ENCODE data around the gene ZCCHC7. TPM values are rescaled to one million over a fixed set of nuclear protein-coding genes. Genes with fewer than 3 reads are reported as not detected.

Gene ZCCHC7
- total and polyA plus RNA-seq, 9 of the 15 experiments (the other 6 are each of a cell fraction or from before 2014, with no cell fraction given), result 34.1 to 68.9 (median 48.8) TPM

- ChIA-PET POLR2A (no interaction called here), CTCF (ENCODE audit: low intra/inter-chr PET ratio) (no interaction called here)
- intact Hi-C loops (cut with micrococcal nuclease) (no loop called here), in situ Hi-C loops (cut with MboI) (no loop called here)
- Histone ChIP-seq H3K9me1 (ENCODE audit: control insufficient read depth, insufficient read depth, low read length) (no peaks in the 10 kb centered on the region), H3K4me1 (replicated peaks in 1 of 2; ENCODE audit: control insufficient read depth in 2 of 2, insufficient read depth in 2 of 2, low read length in 2 of 2) (no peaks in the 10 kb centered on the region), H3K4me2 (ENCODE audit: insufficient read depth, low read length) (no peak overlapping the region), H2AFZ (ENCODE audit: low read depth, low read length) (no peak overlapping the region), H3K9me3 (replicated peaks; ENCODE audit: control insufficient read depth, insufficient read depth, low read depth, low read length) (no peaks in the 10 kb centered on the region), H3K27me3 (ENCODE audit: control insufficient read depth in 2 of 2, insufficient read depth in 2 of 2, low read length in 2 of 2) (no peaks in the 10 kb centered on the region), H3K4me3 (no peak overlapping the region), H3K79me2 (ENCODE audit: control insufficient read depth, insufficient read depth, low read length) (peaks cover 46% of the 10 kb centered on the region), H4K20me1 (replicated peaks; ENCODE audit: control insufficient read depth, insufficient read depth, low read length) (no peaks in the 10 kb centered on the region), H3K9ac (ENCODE audit: insufficient read depth in 1 of 2, low read depth in 2 of 2, low read length in 2 of 2) (no peak overlapping the region), H3K36me3 (ENCODE audit: control insufficient read depth, insufficient read depth, low read length) (peaks cover 63% of the 10 kb centered on the region), H3K27ac (ENCODE audit: extremely low read depth, low read depth, low read length) (no peak overlapping the region)
- ATAC-seq (no peak; the same call in 2 of the 3 replicates), DNase-seq (ENCODE audit: extremely low read depth in 1 of 4, low spot score in 3 of 4) (no peak), FAIRE-seq (no peak)
- BruUV-seq (replicated peaks), result no TSS peak
- WGBS (ENCODE audit: insufficient coverage, low coverage, missing lambda C conversion rate), result 90% methylated on average over 3 of the region's 4 CpGs
- TF ChIP-seq NCOR1 (IDR thresholded peaks at IDR 0.05), result no peak
- TF ChIP-seq TRIM28 (IDR thresholded peaks at IDR 0.05), result no peak
- no peak for TF ChIP-seq POU5F1 (IDR thresholded peaks at IDR 0.05; ENCODE audit: borderline replicate concordance, low read depth, low read length, partially characterized antibody)
- no peak for TF ChIP-seq CREB3L1 (IDR thresholded peaks at IDR 0.05; ENCODE audit: borderline replicate concordance, low read depth)
- no peak for TF ChIP-seq ZSCAN32 (CRISPR knock-in tag; IDR thresholded peaks at IDR 0.05)
- no peak for TF ChIP-seq ZFP30 (CRISPR knock-in tag; IDR thresholded peaks at IDR 0.05; ENCODE audit: borderline replicate concordance)
- TF ChIP-seq NRF1 (conservative IDR thresholded peaks at IDR 0.05 in 1 of 2, IDR thresholded peaks at IDR 0.05 in 1 of 2), result no peak
- no peak for TF ChIP-seq ZNF197 (CRISPR knock-in tag; IDR thresholded peaks at IDR 0.05; ENCODE audit: low read depth)
- no peak for TF ChIP-seq PRMT5 (CRISPR knock-in tag; IDR thresholded peaks at IDR 0.05)
- TF ChIP-seq ZFP1 (CRISPR knock-in tag; IDR thresholded peaks at IDR 0.05), result no peak
- no peak for TF ChIP-seq E2F8 (IDR thresholded peaks at IDR 0.05; ENCODE audit: low read depth, partially characterized antibody)
- no peak for TF ChIP-seq LEF1 (IDR thresholded peaks at IDR 0.05)
- no peak for TF ChIP-seq ZHX1 (conservative IDR thresholded peaks at IDR 0.05; ENCODE audit: low read length)
- no peak for TF ChIP-seq UBTF (IDR thresholded peaks at IDR 0.05; ENCODE audit: borderline replicate concordance in 1 of 2, low read depth in 2 of 2, low read length in 2 of 2)
Measured at GRCh38 chr9:37163299-37163698, 42.9 kb downstream of the ZCCHC7 start.
